Tibial nerve (tissue), 4 donors: ENCODE measurements around the gene DHX34.

Source experiments
- CTCF ChIP-seq, 5 experiments: fragments of 200-600 bp in 3 of 5; fragments of 450-650 bp in 2 of 5; sonication (generic) in 3 of 5; IDR thresholded peaks; one replicate each; pipeline ENCODE4 v1.5.1; 2016 to 2019; ENCODE audit warnings: antibody characterized with exemption in 5 of 5, mild to moderate bottlenecking in 3 of 5, moderate library complexity in 2 of 5
- EP300 ChIP-seq, 2 donors: sonication (generic); formaldehyde crosslinking; IDR thresholded peaks; one replicate each; pipeline ENCODE4 v1.6.1; 2017; ENCODE audit warnings: antibody characterized with exemption in 2 of 2, mild to moderate bottlenecking in 1 of 2
- POLR2A ChIP-seq, 2 donors: fragments of 450-650 bp; IDR thresholded peaks; one replicate each; pipeline ENCODE4 v1.6.1; 2017; ENCODE audit warnings: antibody characterized with exemption in 2 of 2, mild to moderate bottlenecking in 2 of 2, moderate library complexity in 2 of 2

- no peak for TF ChIP-seq POLR2A (IDR thresholded peaks at IDR 0.05)
- no peak for TF ChIP-seq CTCF (IDR thresholded peaks at IDR 0.05)
- no peak for TF ChIP-seq EP300 (IDR thresholded peaks at IDR 0.05)
Observed at GRCh38 chr19:47407417-47407774, 58.3 kb downstream of the DHX34 start.
